Effector memory CD8-positive, alpha-beta T cell (primary cell): ENCODE data around the gene DLGAP1.
A peak's percentile ranks its signal among the peaks of the same experiment; 100 is the strongest.

Experiments
- ATAC-seq: fragments of 150-1000 bp; cut with Tn5 transposase; replicated peaks from 2 replicates; pipeline ENCODE4 v1.10.0; 2021; ENCODE audit warnings: mild to moderate bottlenecking, moderate library complexity
- DNase-seq, 3 experiments: peaks; one replicate each; pipeline ENCODE4 v3.0.0; 2021
- H3K27ac Mint-ChIP-seq, 2 donors: one replicate each; pipeline ENCODE4 v1.8.0; 2022; ENCODE audit warnings: mild to moderate bottlenecking in 2 of 2, mixed read lengths in 2 of 2, moderate library complexity in 2 of 2
- H3K27me3 Mint-ChIP-seq, 2 donors: one replicate each; pipeline ENCODE4 v1.8.0; 2022; ENCODE audit warnings: mixed read lengths in 2 of 2
- H3K36me3 Mint-ChIP-seq: one replicate; pipeline ENCODE4 v1.8.0; 2022; ENCODE audit warnings: mild to moderate bottlenecking, moderate library complexity, mixed read lengths; ENCODE audit not compliant: insufficient read depth
- H3K4me1 Mint-ChIP-seq, 2 donors: one replicate each; pipeline ENCODE4 v1.8.0; 2022; ENCODE audit warnings: low read depth in 2 of 2, mixed read lengths in 2 of 2
- H3K4me3 Mint-ChIP-seq, 2 donors: one replicate each; pipeline ENCODE4 v1.8.0; 2022; ENCODE audit warnings: mild to moderate bottlenecking in 2 of 2, mixed read lengths in 2 of 2, moderate library complexity in 2 of 2
- H3K9me3 Mint-ChIP-seq, 2 donors: one replicate each; pipeline ENCODE4 v1.8.0; 2022; ENCODE audit warnings: mixed read lengths in 2 of 2

Gene DLGAP1

GRCh38 chr18:3631887-3632286 lies 823.2 kb downstream of the DLGAP1 start:
- DNase-seq (no peak), ATAC-seq (no peak)
- no peak overlapping the region for H3K27ac Mint-ChIP-seq
- no peaks in the 10 kb centered on the region for H3K9me3 Mint-ChIP-seq
- H3K36me3 Mint-ChIP-seq, result no peaks in the 10 kb centered on the region
- no peak overlapping the region for H3K4me3 Mint-ChIP-seq
- no peaks in the 10 kb centered on the region for H3K27me3 Mint-ChIP-seq
- no peaks in the 10 kb centered on the region for H3K4me1 Mint-ChIP-seq

DNA sequence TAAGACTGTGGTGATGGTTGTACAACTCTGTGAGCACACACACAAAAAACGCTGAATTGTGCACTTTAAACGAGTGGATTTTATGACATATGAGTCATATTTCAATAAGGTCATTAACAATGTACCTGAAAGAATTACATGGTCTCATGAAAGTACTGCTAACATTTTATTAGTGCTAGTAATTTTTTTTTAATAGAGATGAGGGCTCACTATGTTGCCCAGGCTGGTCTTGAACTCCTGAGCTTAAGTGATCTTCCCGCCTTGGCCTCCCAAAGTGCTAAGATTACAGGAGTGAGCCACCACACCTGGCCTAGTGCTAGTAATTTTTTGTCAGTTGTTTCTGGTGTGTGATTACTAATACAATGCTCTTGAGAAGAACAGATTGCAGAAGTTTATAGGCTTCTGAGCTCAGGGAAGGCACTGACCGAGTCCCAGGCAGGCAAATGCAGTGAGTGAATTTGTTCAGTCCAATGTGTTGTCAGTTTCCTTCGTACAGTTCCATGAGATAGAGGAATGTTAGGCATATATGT lies 828.1 kb downstream of the DLGAP1 start:
- H3K27me3 Mint-ChIP-seq, result no peaks in the 10 kb centered on the region

DNA sequence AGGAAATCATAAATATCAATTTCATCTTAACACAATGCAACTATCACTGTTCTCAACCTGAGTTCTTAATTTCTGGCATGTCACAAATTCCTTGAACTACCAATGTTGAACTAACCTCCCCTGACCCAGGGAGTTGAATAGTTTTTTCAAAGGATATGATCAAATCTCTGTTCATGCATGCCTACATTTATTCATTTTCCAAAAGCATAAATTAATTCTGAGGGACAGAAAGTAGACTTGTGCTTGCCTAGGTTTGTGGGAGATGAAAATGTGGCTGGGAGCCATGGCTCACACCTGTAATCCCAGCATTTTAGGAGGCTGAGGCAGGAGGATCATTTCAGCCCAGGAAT lies 829.4 kb downstream of the DLGAP1 start:
- Mint-ChIP-seq H3K4me3 (no peak overlapping the region), H3K36me3 (no peaks in the 10 kb centered on the region), H3K9me3 (no peaks in the 10 kb centered on the region), H3K4me1 (peaks cover 9 to 11% of the 10 kb centered on the region in 2 donors), H3K27ac (no peak overlapping the region), H3K27me3 (no peaks in the 10 kb centered on the region)
- ATAC-seq, result no peak
- DNase-seq, result no peak

More for the DNA sequence above, 828.1 kb downstream of the DLGAP1 start:
- ATAC-seq (no peak), DNase-seq (no peak)
- Mint-ChIP-seq H3K4me3 (no peak overlapping the region), H3K27ac (no peak overlapping the region), H3K9me3 (no peaks in the 10 kb centered on the region), H3K36me3 (no peaks in the 10 kb centered on the region), H3K4me1 (peaks cover 9 to 11% of the 10 kb centered on the region in 2 donors)

GRCh38 chr18:3624935-3625741 lies 830.0 kb downstream of the DLGAP1 start:
- DNase-seq (peak in 2 of 3 experiments; percentile 20 to 28), ATAC-seq (peak; percentile 97)
- peak overlapping the region; percentile 0 to 3 for H3K27ac Mint-ChIP-seq
- H3K4me3 Mint-ChIP-seq, result peak overlapping the region in 1 of 2 donors; percentile 10
- H3K9me3 Mint-ChIP-seq, result no peaks in the 10 kb centered on the region
- H3K27me3 Mint-ChIP-seq, result no peaks in the 10 kb centered on the region
- no peaks in the 10 kb centered on the region for H3K36me3 Mint-ChIP-seq
- H3K4me1 Mint-ChIP-seq, result peaks cover 9 to 11% of the 10 kb centered on the region in 2 donors

DNA sequence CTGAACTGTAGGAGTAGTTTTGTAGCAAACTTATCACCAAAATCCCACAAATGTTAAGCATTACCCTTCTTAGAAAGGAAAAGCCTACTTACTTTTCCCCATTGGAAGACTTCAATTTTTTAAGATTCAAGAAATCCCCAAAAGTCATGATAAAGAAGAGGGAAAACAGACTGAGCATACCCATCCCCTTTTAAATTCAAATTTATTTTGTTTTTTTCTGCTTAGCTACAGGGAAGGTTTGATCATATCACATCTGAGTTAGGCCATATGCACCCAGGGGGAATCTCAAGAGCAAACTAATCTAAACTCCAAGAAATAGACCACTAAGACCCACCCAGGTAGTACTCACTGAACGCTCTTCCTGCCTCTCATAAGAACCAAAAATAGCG lies 830.6 kb downstream of the DLGAP1 start:
- ATAC-seq (no peak), DNase-seq (no peak)
- Mint-ChIP-seq H3K27me3 (no peaks in the 10 kb centered on the region), H3K36me3 (no peaks in the 10 kb centered on the region), H3K4me1 (peaks cover 9 to 11% of the 10 kb centered on the region in 2 donors), H3K4me3 (peak overlapping the region in 1 of 2 donors; percentile 10), H3K27ac (peak overlapping the region; percentile 0 to 3), H3K9me3 (no peaks in the 10 kb centered on the region)

DNA sequence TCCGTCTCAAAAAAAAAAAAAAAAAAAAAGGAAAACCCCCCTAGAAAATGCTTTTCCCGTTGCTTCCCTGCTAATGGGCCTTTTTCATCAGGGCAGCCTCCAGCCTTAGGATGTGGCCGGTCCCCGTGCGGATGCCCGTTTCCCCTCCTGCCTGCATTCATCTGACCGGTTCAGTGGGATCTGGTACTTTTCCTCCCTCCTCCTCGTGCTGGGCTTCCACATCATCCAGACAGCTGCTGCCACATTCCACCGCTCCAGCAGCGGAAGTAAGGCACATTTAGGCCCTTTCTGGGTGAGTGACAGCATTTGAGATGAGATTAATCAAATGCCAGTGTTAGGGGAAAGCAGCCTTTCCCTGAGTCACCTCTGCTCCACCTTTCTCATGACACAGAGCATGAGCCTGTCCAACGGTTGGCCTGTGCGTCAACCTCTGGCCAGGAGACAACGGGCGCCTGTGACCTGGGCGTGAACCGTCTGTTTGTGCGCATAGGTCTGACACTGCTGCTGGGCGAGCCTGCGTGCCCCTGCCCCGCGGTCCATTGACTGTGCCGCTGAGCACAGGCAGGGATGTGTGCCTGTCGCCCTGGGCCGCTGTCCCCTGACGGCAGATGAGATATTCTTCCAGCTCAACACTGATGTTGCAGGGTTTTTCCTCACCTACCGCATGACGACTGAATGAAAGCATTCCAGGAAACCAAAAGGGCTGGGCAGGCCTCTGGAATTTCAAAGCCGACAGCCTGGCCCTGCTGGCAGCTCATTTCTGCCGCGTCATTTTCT lies 831.1 kb downstream of the DLGAP1 start:
- H3K27me3 Mint-ChIP-seq, result no peaks in the 10 kb centered on the region
- ATAC-seq (no peak), DNase-seq (no peak)
- H3K36me3 Mint-ChIP-seq, result no peaks in the 10 kb centered on the region
- no peak overlapping the region for H3K27ac Mint-ChIP-seq
- H3K4me3 Mint-ChIP-seq, result no peak overlapping the region
- peaks cover 9 to 11% of the 10 kb centered on the region in 2 donors for H3K4me1 Mint-ChIP-seq
- no peaks in the 10 kb centered on the region for H3K9me3 Mint-ChIP-seq

DNA sequence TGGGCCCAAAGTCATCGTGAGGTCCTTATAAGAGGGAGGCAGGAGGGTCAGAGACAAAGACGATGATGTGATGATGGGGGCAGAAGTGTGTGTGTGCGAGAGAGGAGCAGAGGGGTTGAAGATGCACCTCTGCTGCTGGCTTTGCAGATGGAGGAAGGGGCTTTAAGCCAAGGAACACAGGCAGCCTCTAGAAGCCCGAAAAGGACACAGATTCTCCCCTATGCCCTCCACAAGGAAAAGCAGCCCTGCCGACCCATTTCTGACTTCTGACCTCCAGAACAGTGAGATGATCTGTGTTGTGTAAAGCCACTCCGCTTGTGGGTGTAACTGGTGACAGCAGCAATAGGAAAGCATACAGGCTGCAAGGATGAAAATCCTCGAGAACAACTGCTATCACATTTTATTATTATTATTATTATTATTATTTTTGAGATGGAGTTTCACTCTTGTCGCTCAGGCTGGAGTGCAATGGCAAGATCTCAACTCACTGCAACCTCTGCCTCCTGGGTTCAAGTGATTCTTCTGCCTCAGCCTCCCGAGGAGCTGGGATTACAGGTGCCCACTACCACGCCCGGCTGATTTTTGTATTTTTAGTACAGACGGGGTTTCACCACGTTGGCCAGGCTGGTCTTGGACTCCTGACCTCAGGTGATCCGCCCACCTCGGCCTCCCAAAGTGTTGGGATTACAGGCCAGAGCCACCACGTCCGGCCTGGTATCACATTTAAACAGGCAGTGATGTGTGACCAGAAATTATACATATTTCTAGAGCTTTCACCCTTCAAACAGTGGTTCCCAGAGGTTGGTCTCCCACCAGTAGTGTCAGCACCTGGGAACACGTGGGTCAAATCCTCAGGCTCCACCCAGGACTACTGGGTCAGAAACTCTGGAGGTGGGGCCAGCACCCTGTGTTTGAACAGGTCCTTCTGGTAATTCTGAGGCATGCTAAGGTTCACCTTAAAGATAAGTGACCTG lies 834.7 kb downstream of the DLGAP1 start:
- Mint-ChIP-seq H3K36me3 (no peaks in the 10 kb centered on the region), H3K4me3 (no peak overlapping the region), H3K4me1 (peaks cover 9 to 12% of the 10 kb centered on the region in 2 donors), H3K27ac (peak overlapping the region in 1 of 2 donors; percentile 78), H3K27me3 (no peaks in the 10 kb centered on the region), H3K9me3 (no peaks in the 10 kb centered on the region)
- DNase-seq (no peak), ATAC-seq (no peak)

DNA sequence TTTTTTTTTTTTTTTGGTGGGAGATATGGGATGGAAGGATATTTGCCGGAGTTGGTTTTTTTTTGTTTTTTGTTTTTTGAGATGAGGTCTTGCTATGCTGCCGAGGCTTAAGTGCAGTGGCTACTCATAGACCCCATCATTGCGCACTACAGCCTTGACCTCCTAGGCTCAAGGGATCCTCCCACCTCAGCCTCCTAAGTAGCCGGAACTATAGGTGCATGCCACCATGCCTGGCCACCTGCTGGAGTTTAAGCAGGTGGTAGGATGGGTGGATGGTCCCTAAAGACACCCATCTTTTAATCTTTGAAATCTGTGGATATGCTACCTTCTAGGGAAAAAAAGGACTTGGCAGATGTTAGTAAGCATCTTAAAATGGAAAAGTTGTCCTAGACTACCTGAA lies 835.4 kb downstream of the DLGAP1 start:
- peaks cover 4 to 6% of the 10 kb centered on the region in 2 donors for H3K4me1 Mint-ChIP-seq
- H3K9me3 Mint-ChIP-seq, result no peaks in the 10 kb centered on the region
- H3K27ac Mint-ChIP-seq, result peak overlapping the region in 1 of 2 donors; percentile 78
- H3K27me3 Mint-ChIP-seq, result no peaks in the 10 kb centered on the region
- no peak for ATAC-seq
- H3K4me3 Mint-ChIP-seq, result no peak overlapping the region
- no peak for DNase-seq
- H3K36me3 Mint-ChIP-seq, result no peaks in the 10 kb centered on the region

GRCh38 chr18:3619222-3619621 lies 835.9 kb downstream of the DLGAP1 start:
- Mint-ChIP-seq H3K4me1 (peaks cover 0 to 2% of the 10 kb centered on the region in 2 donors), H3K9me3 (no peaks in the 10 kb centered on the region), H3K4me3 (no peak overlapping the region), H3K27me3 (no peaks in the 10 kb centered on the region), H3K36me3 (no peaks in the 10 kb centered on the region), H3K27ac (no peak overlapping the region)
- no peak for ATAC-seq
- DNase-seq, result no peak

GRCh38 chr18:3616744-3617143 lies 838.4 kb downstream of the DLGAP1 start:
- Mint-ChIP-seq H3K4me1 (peaks cover 0 to 1% of the 10 kb centered on the region in 2 donors), H3K4me3 (no peak overlapping the region), H3K36me3 (no peaks in the 10 kb centered on the region), H3K27ac (no peak overlapping the region), H3K9me3 (no peaks in the 10 kb centered on the region), H3K27me3 (no peaks in the 10 kb centered on the region)
- no peak for DNase-seq
- ATAC-seq, result no peak

DNA sequence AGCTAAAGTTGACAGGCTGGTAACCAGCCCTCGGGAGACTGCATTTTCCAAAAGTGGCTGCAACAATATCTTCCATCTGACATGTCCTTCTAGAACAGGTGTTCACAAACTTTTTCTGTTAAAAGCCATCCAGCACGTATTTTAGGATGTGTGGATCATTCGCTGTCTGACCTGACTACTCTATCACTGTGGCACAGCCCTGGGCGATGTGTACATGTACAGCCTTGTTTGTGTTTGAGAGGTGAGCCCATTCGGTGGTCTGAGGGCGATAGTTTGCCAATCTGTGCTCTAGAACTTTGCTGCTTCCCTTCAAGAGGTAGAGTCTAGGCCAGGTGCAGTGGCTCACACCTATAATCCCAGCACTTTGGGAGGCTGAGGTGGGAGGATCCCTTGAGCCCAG lies 839.0 kb downstream of the DLGAP1 start:
- H3K4me1 Mint-ChIP-seq, result peaks cover 0 to 1% of the 10 kb centered on the region in 2 donors
- H3K27ac Mint-ChIP-seq, result no peak overlapping the region
- no peaks in the 10 kb centered on the region for H3K27me3 Mint-ChIP-seq
- no peak for DNase-seq
- no peak overlapping the region for H3K4me3 Mint-ChIP-seq
- no peaks in the 10 kb centered on the region for H3K36me3 Mint-ChIP-seq
- no peaks in the 10 kb centered on the region for H3K9me3 Mint-ChIP-seq
- ATAC-seq, result no peak

- Mint-ChIP-seq H3K27me3 (no peaks in the 10 kb centered on the region), H3K4me1 (peaks cover 0 to 1% of the 10 kb centered on the region in 2 donors), H3K9me3 (no peaks in the 10 kb centered on the region), H3K36me3 (no peaks in the 10 kb centered on the region), H3K27ac (no peak overlapping the region), H3K4me3 (no peak overlapping the region)
- DNase-seq (no peak), ATAC-seq (no peak)
These were observed 839.6 kb downstream of the DLGAP1 start for GRCh38 chr18:3615374-3615985.
